ENCODE results near the gene FGB. TPM values are rescaled to one million over a fixed set of nuclear protein-coding genes. Genes with fewer than 3 reads are reported as not detected.
"Not testable (repeated sequence)": the region's sequence is repeated elsewhere in the genome, so short reads cannot be mapped to it uniquely, and the experiment has no call there.

The FGB gene
- total RNA-seq, 1 donor from 2014 or later, result not detected

- Mint-ChIP-seq H3K9me3 (ENCODE audit: unreplicated experiment) (no peaks in the 10 kb centered on the region), H3K27me3 (ENCODE audit: unreplicated experiment) (no peaks in the 10 kb centered on the region), H3K4me1 (ENCODE audit: low read depth, unreplicated experiment) (no peaks in the 10 kb centered on the region), H3K4me3 (ENCODE audit: unreplicated experiment) (no peak overlapping the region), H3K27ac (ENCODE audit: unreplicated experiment) (no peak overlapping the region), H3K36me3 (ENCODE audit: unreplicated experiment) (no peaks in the 10 kb centered on the region)
- no peak for DNase-seq
- no peak for TF ChIP-seq CTCF (IDR thresholded peaks at IDR 0.05; ENCODE audit: partially characterized antibody, unreplicated experiment)
Observed at GRCh38 chr4:154595807-154596206, 33.0 kb downstream of the FGB start.

DNA sequence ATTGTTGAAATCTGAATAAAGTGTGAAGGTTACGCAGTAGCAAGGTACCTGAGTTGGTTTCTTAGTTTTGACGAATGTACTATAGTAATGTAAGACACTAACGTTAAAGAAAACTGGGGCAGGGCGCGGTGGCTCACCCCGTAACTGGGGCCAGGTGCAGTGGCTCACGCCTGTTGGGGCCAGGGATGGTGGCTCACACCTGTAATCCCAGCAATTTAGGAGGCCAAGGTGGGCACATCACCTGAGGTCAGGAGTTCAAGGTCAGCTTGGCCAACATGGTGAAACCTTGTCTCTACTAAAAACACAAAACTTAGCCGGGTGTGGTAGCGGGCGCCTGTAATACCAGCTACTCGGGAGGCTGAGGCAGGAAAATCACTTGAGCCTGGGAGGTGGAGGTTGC lies 34.5 kb downstream of the FGB start:
- not testable (repeated sequence) for H3K4me1 Mint-ChIP-seq (ENCODE audit: low read depth, unreplicated experiment); H3K27ac Mint-ChIP-seq (ENCODE audit: unreplicated experiment); H3K27me3 Mint-ChIP-seq (ENCODE audit: unreplicated experiment); H3K4me3 Mint-ChIP-seq (ENCODE audit: unreplicated experiment); DNase-seq; H3K36me3 Mint-ChIP-seq (ENCODE audit: unreplicated experiment); H3K9me3 Mint-ChIP-seq (ENCODE audit: unreplicated experiment)

DNA sequence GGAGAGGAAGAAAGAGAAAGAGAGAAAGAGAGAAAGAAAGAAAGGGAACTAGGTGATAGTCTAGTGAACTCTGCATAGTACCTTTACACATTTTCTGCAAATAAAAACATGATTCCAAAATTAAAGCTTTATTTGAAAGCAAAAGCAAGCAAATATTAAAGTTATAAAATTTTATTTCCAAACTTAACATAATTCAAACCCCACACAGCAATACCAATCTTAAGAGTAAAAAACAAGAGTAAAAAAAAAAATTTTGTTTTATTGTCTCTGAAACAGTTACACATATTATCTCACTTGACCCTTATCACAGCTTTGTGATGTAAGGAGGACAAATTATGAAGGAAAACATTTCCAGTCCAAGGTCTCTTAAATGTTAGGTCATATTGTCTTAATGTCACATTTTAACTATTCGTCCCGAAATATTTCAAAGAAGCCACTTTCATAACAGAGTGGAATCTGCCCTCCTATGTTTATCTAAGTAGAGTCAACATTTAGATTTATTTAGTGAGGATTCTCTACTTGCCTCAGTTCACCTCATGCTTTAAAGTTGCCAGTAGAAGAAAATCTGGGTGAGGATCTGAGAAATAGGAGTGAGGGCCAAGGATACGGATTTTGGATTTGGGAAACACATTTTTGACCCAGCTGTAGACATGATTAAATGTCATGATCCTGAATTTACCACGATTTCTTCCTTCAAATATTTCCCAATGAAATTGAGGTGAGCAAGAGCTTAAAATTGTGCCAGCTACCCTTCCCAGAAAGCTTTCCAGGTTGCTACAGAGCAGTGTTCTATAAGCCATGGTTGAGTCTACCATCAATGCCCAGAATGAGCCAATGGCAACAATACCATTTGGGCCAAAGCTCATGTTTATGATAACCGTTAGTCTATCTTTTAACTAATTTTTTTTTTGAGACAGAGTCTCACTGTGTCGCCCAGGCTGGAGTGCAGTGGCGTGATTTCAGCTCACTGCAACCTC lies 35.3 kb downstream of the FGB start:
- H3K9me3 Mint-ChIP-seq (ENCODE audit: unreplicated experiment), result no peaks in the 10 kb centered on the region
- no peaks in the 10 kb centered on the region for H3K36me3 Mint-ChIP-seq (ENCODE audit: unreplicated experiment)
- no peak overlapping the region for H3K4me3 Mint-ChIP-seq (ENCODE audit: unreplicated experiment)
- no peak for DNase-seq
- no peak overlapping the region for H3K27ac Mint-ChIP-seq (ENCODE audit: unreplicated experiment)
- no peaks in the 10 kb centered on the region for H3K27me3 Mint-ChIP-seq (ENCODE audit: unreplicated experiment)
- no peaks in the 10 kb centered on the region for H3K4me1 Mint-ChIP-seq (ENCODE audit: low read depth, unreplicated experiment)
- TF ChIP-seq CTCF (IDR thresholded peaks at IDR 0.05; ENCODE audit: partially characterized antibody, unreplicated experiment), result no peak

DNA sequence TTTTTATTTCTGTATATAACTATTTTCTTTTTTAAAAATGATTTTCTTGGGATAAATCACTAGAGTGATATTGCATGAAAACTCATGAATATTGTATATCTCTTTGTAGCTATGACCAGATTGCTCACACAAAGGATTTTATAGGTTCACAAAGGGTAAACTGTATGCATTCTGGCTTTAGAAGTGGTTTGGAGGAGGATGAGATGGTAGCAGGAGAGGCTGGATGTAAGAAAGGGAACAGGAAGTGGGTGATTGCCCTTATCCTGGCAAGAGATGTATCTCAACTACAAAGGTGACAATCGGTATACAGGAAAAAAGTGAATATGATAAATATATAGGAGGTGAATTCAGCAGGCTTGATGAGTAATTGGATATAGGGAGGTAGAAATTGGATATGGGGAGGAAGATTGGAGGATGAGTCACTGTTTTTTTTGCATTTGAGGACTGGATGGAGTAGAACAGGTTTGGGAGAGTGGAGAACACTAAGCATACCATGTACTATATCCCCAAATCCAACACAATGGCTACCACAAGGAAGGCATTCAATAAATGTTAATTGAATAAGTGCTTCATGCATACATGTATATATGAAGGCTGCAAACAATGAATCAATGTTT lies 39.7 kb downstream of the FGB start:
- Mint-ChIP-seq H3K27me3 (ENCODE audit: unreplicated experiment) (no peaks in the 10 kb centered on the region), H3K36me3 (ENCODE audit: unreplicated experiment) (no peaks in the 10 kb centered on the region), H3K9me3 (ENCODE audit: unreplicated experiment) (no peaks in the 10 kb centered on the region), H3K4me1 (ENCODE audit: low read depth, unreplicated experiment) (no peaks in the 10 kb centered on the region), H3K27ac (ENCODE audit: unreplicated experiment) (no peak overlapping the region), H3K4me3 (ENCODE audit: unreplicated experiment) (no peak overlapping the region)
- no peak for TF ChIP-seq CTCF (IDR thresholded peaks at IDR 0.05; ENCODE audit: partially characterized antibody, unreplicated experiment)
- no peak for DNase-seq

DNA sequence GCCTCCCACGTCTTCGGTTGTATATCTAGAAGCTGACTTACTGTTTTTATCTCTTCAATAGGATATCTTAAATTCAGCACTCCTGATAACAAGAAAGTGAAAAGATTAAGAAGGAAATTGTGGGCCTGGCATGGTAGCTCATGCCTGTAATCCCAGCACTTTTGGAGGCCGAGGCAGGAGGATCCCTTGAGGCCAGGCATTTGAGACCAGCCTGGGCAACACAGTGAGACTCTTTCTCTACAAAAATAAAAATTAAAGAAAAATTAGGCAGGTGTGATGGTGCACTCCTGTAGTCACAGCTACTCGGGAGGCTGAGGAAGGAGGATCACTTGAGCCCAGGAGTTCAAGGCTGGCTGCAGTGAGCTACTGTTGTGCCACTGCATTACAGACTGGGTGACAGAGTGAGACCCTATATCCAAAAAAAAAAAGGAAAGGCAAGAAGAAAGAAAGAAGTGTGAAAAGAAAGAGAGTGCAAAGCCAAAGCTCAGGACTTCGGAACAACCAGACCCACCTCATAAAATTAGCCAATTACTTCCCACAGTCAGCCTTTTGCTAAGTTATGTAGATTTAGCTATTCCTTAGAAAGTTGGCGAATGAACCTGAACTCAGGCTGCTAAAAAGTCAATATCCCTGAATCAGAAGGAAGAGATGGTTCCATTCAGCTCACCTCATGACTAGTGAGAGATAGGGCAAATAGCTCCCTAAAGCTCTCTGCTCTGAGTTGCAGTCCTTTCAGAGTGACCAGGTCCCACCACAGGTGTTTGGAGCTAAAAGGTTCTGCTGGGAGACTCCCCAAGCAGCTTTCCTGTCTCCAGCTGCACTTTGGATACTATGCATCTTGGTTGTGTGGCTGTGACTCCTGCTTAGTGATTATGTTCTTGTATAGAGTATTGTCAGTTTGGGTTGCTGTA lies 40.5 kb downstream of the FGB start:
- no peak for DNase-seq
- H3K9me3 Mint-ChIP-seq (ENCODE audit: unreplicated experiment), result no peaks in the 10 kb centered on the region
- H3K27me3 Mint-ChIP-seq (ENCODE audit: unreplicated experiment), result no peaks in the 10 kb centered on the region
- no peaks in the 10 kb centered on the region for H3K36me3 Mint-ChIP-seq (ENCODE audit: unreplicated experiment)
- no peak overlapping the region for H3K4me3 Mint-ChIP-seq (ENCODE audit: unreplicated experiment)
- no peaks in the 10 kb centered on the region for H3K4me1 Mint-ChIP-seq (ENCODE audit: low read depth, unreplicated experiment)
- no peak for TF ChIP-seq CTCF (IDR thresholded peaks at IDR 0.05; ENCODE audit: partially characterized antibody, unreplicated experiment)
- H3K27ac Mint-ChIP-seq (ENCODE audit: unreplicated experiment), result no peak overlapping the region

All from glutamatergic neuron (in vitro differentiated cells).